ENCODE measurements around the gene AQP12B.
"Not testable (repeated sequence)": the region's sequence is repeated elsewhere in the genome, so short reads cannot be mapped to it uniquely, and the experiment has no call there.

The AQP12B gene

GRCh38 chr2:240702640-240703011 lies 19.9 kb upstream of the AQP12B start:
- TF ChIP-seq, protein P1, sequence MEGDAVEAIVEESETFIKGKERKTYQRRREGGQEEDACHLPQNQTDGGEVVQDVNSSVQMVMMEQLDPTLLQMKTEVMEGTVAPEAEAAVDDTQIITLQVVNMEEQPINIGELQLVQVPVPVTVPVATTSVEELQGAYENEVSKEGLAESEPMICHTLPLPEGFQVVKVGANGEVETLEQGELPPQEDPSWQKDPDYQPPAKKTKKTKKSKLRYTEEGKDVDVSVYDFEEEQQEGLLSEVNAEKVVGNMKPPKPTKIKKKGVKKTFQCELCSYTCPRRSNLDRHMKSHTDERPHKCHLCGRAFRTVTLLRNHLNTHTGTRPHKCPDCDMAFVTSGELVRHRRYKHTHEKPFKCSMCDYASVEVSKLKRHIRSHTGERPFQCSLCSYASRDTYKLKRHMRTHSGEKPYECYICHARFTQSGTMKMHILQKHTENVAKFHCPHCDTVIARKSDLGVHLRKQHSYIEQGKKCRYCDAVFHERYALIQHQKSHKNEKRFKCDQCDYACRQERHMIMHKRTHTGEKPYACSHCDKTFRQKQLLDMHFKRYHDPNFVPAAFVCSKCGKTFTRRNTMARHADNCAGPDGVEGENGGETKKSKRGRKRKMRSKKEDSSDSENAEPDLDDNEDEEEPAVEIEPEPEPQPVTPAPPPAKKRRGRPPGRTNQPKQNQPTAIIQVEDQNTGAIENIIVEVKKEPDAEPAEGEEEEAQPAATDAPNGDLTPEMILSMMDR (conservative IDR thresholded peaks at IDR 0.05), result no peak
- no peak for TF ChIP-seq ZFX (IDR thresholded peaks at IDR 0.05)
- H3K27ac ChIP-seq, result no peak overlapping the region

- no peak overlapping the region for H3K27ac ChIP-seq
- TF ChIP-seq ZFX (IDR thresholded peaks at IDR 0.05), result no peak
- TF ChIP-seq, protein P1 (conservative IDR thresholded peaks at IDR 0.05), result no peak
These were observed 19.3 kb upstream of the AQP12B start for GRCh38 chr2:240701736-240702639.

GRCh38 chr2:240701091-240701735 lies 18.5 kb upstream of the AQP12B start:
- TF ChIP-seq, protein P1 (conservative IDR thresholded peaks at IDR 0.05), result no peak
- no peak for TF ChIP-seq ZFX (IDR thresholded peaks at IDR 0.05)
- no peak overlapping the region for H3K27ac ChIP-seq

GRCh38 chr2:240700616-240701015 lies 17.9 kb upstream of the AQP12B start:
- H3K27ac ChIP-seq, result not testable (repeated sequence)

DNA sequence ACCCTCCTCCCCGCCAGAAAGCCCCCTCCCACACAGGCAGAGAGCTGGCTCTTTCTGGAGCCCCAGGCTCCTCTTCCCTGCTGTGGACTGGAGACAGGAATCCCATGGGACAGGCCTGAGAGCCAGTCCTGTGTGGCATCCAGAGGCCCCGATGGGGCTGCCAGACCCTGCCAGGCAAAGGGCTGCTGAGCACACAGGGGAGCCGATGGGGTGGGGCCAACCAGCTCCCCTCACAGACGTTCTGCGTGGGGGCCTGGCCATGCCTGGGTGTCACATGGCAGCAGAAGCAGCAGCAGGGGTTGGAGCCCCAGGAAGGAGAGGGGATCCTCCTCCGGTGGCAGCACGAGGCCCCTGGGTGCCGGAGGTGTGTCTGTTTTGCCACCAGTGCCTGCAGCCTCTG lies 17.1 kb upstream of the AQP12B start:
- not testable (repeated sequence) for H3K27ac ChIP-seq

DNA sequence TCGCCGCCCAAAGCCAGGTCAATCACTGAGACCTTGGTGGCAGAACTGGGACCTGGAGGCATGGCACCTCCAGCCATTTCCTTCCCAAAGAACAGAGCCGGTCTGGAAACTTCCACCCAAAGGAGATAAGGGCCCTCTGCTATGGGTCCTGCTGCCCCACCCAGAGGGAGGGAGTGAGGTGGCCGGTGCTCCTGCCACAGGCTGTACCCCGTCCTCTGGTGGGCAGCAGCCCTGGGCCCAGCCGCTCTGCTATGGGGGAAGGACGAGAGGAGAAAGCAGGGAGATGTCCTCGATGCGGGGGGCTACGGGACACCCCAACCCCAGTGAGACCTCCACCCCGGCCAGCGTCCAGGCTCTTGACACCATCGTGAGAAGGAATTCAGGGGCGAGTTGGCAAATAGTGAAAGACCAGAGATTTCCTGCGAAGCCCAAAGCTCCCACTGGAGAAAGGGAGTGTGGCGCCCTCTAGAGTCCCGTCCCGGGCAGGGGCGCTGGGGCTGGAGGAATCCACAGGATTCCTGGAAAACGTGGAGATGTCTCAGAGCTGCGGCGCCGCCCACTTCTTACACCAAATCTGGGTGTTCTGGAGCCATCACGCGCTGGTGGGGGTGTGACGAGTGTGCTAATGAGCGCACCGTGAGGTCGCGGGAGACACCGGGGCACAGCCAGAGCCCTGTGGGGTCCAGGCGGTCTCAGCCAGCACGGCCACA lies 16.3 kb upstream of the AQP12B start:
- not testable (repeated sequence) for H3K27ac ChIP-seq

DNA sequence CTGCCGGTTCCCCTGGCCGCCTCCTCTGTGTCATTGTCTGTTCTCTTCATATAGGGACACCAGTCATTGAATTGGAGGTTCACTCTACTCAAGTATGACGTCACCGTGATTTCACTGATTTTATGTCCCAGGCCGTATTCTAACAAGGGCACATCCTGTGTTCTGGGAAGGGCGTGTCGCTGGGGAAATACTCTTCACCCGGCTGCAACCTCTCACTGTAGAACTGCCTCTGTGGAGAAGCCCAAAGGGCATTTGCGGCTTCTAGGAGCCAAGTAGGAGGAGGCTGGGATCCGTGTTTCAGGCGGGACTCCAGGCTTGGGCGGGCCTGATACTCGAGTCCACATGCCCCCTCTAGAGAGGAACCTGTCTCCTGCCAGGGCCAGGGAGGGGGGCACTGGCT lies 13.8 kb upstream of the AQP12B start:
- H3K27ac ChIP-seq, result not testable (repeated sequence)

GRCh38 chr2:240695593-240695992 lies 12.9 kb upstream of the AQP12B start:
- H3K27ac ChIP-seq, result not testable (repeated sequence)

DNA sequence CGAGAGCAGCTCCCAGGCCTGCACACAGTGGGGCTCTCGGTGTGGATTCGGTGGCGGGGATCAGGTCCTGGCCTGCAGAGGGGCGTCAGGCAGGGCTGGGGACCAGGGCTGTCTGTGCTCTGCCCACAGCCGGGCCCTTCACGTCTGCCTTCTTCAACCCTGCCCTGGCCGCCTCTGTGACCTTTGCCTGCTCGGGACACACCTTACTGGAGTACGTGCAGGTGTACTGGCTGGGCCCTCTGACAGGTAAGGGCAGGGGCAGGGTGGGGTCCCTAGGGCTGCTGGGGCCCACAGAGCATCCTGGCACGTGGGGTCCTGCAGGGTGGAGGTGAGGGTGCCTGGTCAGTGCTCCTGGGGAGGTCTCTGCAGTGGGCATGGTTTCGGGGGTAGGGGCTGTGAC lies 11.6 kb upstream of the AQP12B start:
- H3K27ac ChIP-seq, result not testable (repeated sequence)

- not testable (repeated sequence) for H3K27ac ChIP-seq
These were observed 10.2 kb upstream of the AQP12B start for GRCh38 chr2:240692583-240693561.

- H3K27ac ChIP-seq, result not testable (repeated sequence)
These were observed 9.1 kb upstream of the AQP12B start, which contains the start of gene AQP12A for GRCh38 chr2:240691631-240692420. TSS of gene AQP12A (plus strand) at chr2:240691866. CDS start at chr2:240691914, 48 bp downstream.

DNA sequence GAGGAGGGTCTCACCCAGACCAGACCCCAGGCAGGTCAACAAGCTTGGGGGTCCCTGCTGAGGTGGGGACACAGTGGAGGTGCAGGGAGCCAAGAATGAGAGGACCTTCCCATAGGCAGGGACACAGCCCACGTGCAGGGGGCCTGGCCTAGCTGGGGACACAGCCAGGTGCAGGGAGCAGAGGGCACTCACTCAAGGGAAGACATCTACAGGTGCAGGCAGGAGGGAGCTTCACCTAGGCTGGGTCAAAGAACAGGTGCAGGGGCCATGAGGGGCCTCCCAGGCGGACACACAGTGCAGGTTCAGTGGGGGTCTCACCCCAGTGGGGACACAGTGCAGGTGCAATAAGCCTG lies 8.4 kb upstream of the AQP12B start:
- H3K27ac ChIP-seq, result not testable (repeated sequence)

- not testable (repeated sequence) for H3K27ac ChIP-seq
These were observed 7.9 kb upstream of the AQP12B start for GRCh38 chr2:240690421-240691074.
